Fibroblast of the aortic adventitia (primary cell): ENCODE measurements around the gene YIPF7. TPM values are rescaled to one million over a fixed set of nuclear protein-coding genes. Genes with fewer than 3 reads are reported as not detected.

Experiments
- DNase-seq: peaks from one replicate; pipeline ENCODE4 v3.0.0-alpha.2; 2010; ENCODE audit warnings: low read depth
- H3K4me3 ChIP-seq: 2 replicates; pipeline ENCODE4 v1.5.1; 2011; ENCODE audit warnings: low read depth, mild to moderate bottlenecking, control low read depth, low read length, moderate library complexity
- total RNA-seq: library from RNA; depleted of rRNA; stranded (reverse); fragments of >200 nt; gene quantifications from 2 replicates; pipeline ENCODE4 v1.2.3, GENCODE V29; 2012; ENCODE audit warnings: low replicate concordance
- TF ChIP-seq, protein P1 (sequence below): IDR thresholded peaks from 2 replicates; pipeline ENCODE4 v1.5.1; 2011; ENCODE audit warnings: mild to moderate bottlenecking, low read length, control low read depth, inconsistent platforms; ENCODE audit not compliant: insufficient read depth

YIPF7 gene
- not detected in 2 replicates for total RNA-seq

GRCh38 chr4:44651425-44651824, at the start of gene YIPF7:
Gene YIPF7, minus strand, starts transcription at chr4:44651625. Its CDS starts 1,525 bp downstream, at chr4:44650100.
- DNase-seq: no peak
- no peak within 1 kb of the TSS for H3K4me3 ChIP-seq
- TF ChIP-seq, protein P1, sequence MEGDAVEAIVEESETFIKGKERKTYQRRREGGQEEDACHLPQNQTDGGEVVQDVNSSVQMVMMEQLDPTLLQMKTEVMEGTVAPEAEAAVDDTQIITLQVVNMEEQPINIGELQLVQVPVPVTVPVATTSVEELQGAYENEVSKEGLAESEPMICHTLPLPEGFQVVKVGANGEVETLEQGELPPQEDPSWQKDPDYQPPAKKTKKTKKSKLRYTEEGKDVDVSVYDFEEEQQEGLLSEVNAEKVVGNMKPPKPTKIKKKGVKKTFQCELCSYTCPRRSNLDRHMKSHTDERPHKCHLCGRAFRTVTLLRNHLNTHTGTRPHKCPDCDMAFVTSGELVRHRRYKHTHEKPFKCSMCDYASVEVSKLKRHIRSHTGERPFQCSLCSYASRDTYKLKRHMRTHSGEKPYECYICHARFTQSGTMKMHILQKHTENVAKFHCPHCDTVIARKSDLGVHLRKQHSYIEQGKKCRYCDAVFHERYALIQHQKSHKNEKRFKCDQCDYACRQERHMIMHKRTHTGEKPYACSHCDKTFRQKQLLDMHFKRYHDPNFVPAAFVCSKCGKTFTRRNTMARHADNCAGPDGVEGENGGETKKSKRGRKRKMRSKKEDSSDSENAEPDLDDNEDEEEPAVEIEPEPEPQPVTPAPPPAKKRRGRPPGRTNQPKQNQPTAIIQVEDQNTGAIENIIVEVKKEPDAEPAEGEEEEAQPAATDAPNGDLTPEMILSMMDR: no peak

GRCh38 chr4:44701037-44701436, 49.6 kb upstream of the YIPF7 start:
- TF ChIP-seq, protein P1: no peak
- no peak for DNase-seq
- H3K4me3 ChIP-seq: no peak overlapping the region

DNA sequence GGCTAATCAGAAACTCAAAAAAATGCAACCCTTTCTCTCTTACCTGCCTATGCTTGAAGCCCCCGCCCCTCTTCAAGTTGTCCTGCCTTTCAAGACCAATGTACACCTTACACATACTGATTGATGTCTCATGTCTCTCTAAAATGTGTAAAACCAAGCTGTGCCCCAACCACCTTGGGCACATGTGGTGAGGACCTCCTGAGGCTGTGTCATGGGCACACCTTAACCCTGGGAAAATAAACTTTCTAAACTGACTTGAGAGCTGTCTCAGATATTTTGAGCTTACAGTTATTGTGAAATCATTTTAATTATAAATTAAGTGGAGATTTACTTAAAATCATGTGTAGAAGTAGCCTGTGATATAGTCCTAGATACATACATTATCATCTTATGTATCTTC, 49.0 kb upstream of the YIPF7 start:
- no peak overlapping the region for H3K4me3 ChIP-seq
- TF ChIP-seq, protein P1: no peak
- no peak for DNase-seq

GRCh38 chr4:44684648-44685047, 33.2 kb upstream of the YIPF7 start:
- H3K4me3 ChIP-seq: no peak overlapping the region
- TF ChIP-seq, protein P1: no peak
- DNase-seq: no peak

DNA sequence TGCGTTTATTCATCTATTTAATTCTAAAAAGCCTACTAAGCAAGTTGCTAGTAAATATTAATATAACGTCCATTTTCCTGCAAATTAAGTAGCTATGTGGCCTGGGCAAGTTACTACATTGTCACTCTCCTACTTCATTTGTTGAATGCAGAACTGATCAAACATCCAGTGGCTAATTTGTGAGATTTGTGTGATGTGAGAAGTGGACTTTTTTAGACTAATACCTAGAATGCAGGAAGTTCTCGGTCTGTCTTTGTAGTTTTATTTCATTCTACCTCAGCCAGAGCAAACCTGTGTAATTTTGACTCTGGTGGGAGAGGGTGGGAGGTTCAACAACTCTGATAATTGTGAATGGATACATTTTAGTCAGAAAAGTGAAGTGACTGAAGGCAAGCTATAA, 27.6 kb upstream of the YIPF7 start:
- TF ChIP-seq, protein P1: no peak
- no peak for DNase-seq

GRCh38 chr4:44678094-44679041, 26.9 kb upstream of the YIPF7 start, which contains the start of gene GUF1:
Gene GUF1, plus strand, starts transcription at chr4:44678420. Its CDS starts 203 bp downstream, at chr4:44678623.
- peak within 1 kb of the TSS; percentile 94 for H3K4me3 ChIP-seq
- TF ChIP-seq, protein P1: no peak
- DNase-seq: peak; percentile 88

More for the DNA sequence above, 27.6 kb upstream of the YIPF7 start:
- peak overlapping the region; percentile 94 for H3K4me3 ChIP-seq
